Cardiac muscle cell (in vitro differentiated cells and primary cell): ENCODE measurements around the gene GPR139. TPM values are rescaled to one million over a fixed set of nuclear protein-coding genes. Genes with fewer than 3 reads are reported as not detected.

Experiments
- DNase-seq, 2 donors: peaks; one replicate each; pipeline versions ENCODE4 v3.0.0 to v3.0.0-alpha.2; 2010 to 2017; ENCODE audit warnings: low read depth in 1 of 2, low spot score in 1 of 2
- H3K27ac ChIP-seq: fragments of 200-600 bp; sonication (generic); 2 replicates; pipeline ENCODE4 v1.5.1; 2016
- H3K27me3 ChIP-seq: fragments of 200-600 bp; sonication (generic); 2 replicates; pipeline ENCODE4 v1.6.0; 2016; ENCODE audit warnings: control low read depth
- H3K36me3 ChIP-seq: fragments of 200-600 bp; sonication (generic); 2 replicates; pipeline ENCODE4 v1.5.1; 2016; ENCODE audit warnings: control low read depth
- H3K4me1 ChIP-seq: fragments of 200-600 bp; sonication (generic); 2 replicates; pipeline ENCODE4 v1.8.1; 2017; ENCODE audit warnings: low read depth, mild to moderate bottlenecking, mixed run types
- H3K4me3 ChIP-seq: fragments of 200-600 bp; sonication (generic); 2 replicates; pipeline ENCODE4 v1.5.1; 2016; ENCODE audit warnings: mild to moderate bottlenecking
- H3K9me3 ChIP-seq: fragments of 200-600 bp; sonication (generic); 2 replicates; pipeline ENCODE4 v1.5.1; 2017; ENCODE audit warnings: low read depth, mild to moderate bottlenecking, control low read depth
- CTCF ChIP-seq: IDR thresholded peaks from 2 replicates; pipeline ENCODE4 v1.5.1; 2012; ENCODE audit warnings: low read depth, mild to moderate bottlenecking, low read length
- polyA plus RNA-seq: library from polyadenylated mRNA; unstranded; fragments of >200 nt; fragmentation: Nextera tagmentation; extraction: Ambion mirVana; gene quantifications from 2 replicates; pipeline ENCODE4 v1.2.1, GENCODE V29; 2016
- total RNA-seq: library from RNA; depleted of rRNA; stranded (reverse); fragments of >200 nt; gene quantifications from 2 replicates; pipeline ENCODE4 v1.2.3, GENCODE V29; 2016

Gene GPR139
- total and polyA plus RNA-seq, 2 experiments from 2014 or later = not detected

GRCh38 chr16:19984135-19984534 lies 89.6 kb downstream of the GPR139 start:
- Histone ChIP-seq H3K27ac (no peak overlapping the region), H3K27me3 (no peaks in the 10 kb centered on the region), H3K36me3 (no peaks in the 10 kb centered on the region), H3K9me3 (no peaks in the 10 kb centered on the region), H3K4me1 (no peaks in the 10 kb centered on the region), H3K4me3 (no peak overlapping the region)
- no peak for TF ChIP-seq CTCF
- no peak for DNase-seq

Other genes with a start within 250 kb of the GPR139 start
- 15.5 and 17.5 TPM in 2 replicates for gene GPRC5B, start 189.0 kb downstream of the GPR139 start, total RNA-seq
- gene GPRC5B, start 189.0 kb downstream of the GPR139 start, polyA plus RNA-seq = 14.7 and 21.9 TPM in 2 replicates